Measurements from ENCODE around the gene KDM5B. TPM values are rescaled to one million over a fixed set of nuclear protein-coding genes. Genes with fewer than 3 reads are reported as not detected.

The KDM5B gene
- total and polyA plus RNA-seq, 2 experiments from 2014 or later, result 175 to 202 TPM

GRCh38 chr1:202684716-202685115 is 123.5 kb downstream of the KDM5B start:
- Mint-ChIP-seq H3K9me3 (no peaks in the 10 kb centered on the region), H3K4me3 (no peak overlapping the region), H3K36me3 (ENCODE audit: low read depth) (no peaks in the 10 kb centered on the region; the same call in 2 of the 3 replicates), H3K27ac (no peak overlapping the region), H3K27me3 (ENCODE audit: insufficient read depth, low read depth, poor library complexity) (peaks cover 11% of the 10 kb centered on the region), H3K4me1 (peaks cover 33% of the 10 kb centered on the region)
- Histone ChIP-seq H3K9me2 (ENCODE audit: insufficient read depth) (no peaks in the 10 kb centered on the region), H3K27ac (ENCODE audit: low read depth) (no peak overlapping the region), H2AFZ (no peak overlapping the region), H3F3A (replicated peaks; ENCODE audit: low read depth) (no peaks in the 10 kb centered on the region), H3K79me2 (replicated peaks; ENCODE audit: insufficient read depth) (no peaks in the 10 kb centered on the region), H3K4me1 (ENCODE audit: insufficient read depth) (peaks cover 8% of the 10 kb centered on the region; the same call in 1 of the 2 replicates), H3K36me3 (ENCODE audit: insufficient read depth) (no peaks in the 10 kb centered on the region), H3K4me2 (no peak overlapping the region), H3K27me3 (ENCODE audit: insufficient read depth) (no peaks in the 10 kb centered on the region), H4K20me1 (replicated peaks; ENCODE audit: insufficient read depth) (peaks cover 4% of the 10 kb centered on the region; the same call in 1 of the 2 replicates), H3K4me3 (no peak overlapping the region)
- no peak for ATAC-seq
- TF ChIP-seq EZH2phosphoT487 (IDR thresholded peaks at IDR 0.05; ENCODE audit: unreplicated experiment) (no peak), JUNB (IDR thresholded peaks at IDR 0.05; ENCODE audit: unreplicated experiment) (no peak), NANOG (IDR thresholded peaks at IDR 0.05; ENCODE audit: borderline replicate concordance) (no peak)
- DNase-seq (ENCODE audit: low spot score), result no peak

- Mint-ChIP-seq H3K9me3 (peaks cover 6% of the 10 kb centered on the region; the same call in 1 of the 3 replicates), H3K27me3 (ENCODE audit: insufficient read depth, low read depth, poor library complexity) (peaks cover 17% of the 10 kb centered on the region), H3K4me3 (no peak overlapping the region), H3K36me3 (ENCODE audit: low read depth) (peaks cover 6% of the 10 kb centered on the region), H3K27ac (no peak overlapping the region), H3K4me1 (peaks cover 41% of the 10 kb centered on the region)
- Histone ChIP-seq H4K20me1 (replicated peaks; ENCODE audit: insufficient read depth) (peaks cover 4% of the 10 kb centered on the region; the same call in 1 of the 2 replicates), H3K4me1 (ENCODE audit: insufficient read depth) (peaks cover 8% of the 10 kb centered on the region; the same call in 1 of the 2 replicates), H3K36me3 (ENCODE audit: insufficient read depth) (no peaks in the 10 kb centered on the region), H3K4me2 (no peak overlapping the region), H2AFZ (no peak overlapping the region), H3K79me2 (replicated peaks; ENCODE audit: insufficient read depth) (no peaks in the 10 kb centered on the region), H3F3A (replicated peaks; ENCODE audit: low read depth) (no peaks in the 10 kb centered on the region), H3K27me3 (ENCODE audit: insufficient read depth) (no peaks in the 10 kb centered on the region), H3K27ac (ENCODE audit: low read depth) (no peak overlapping the region), H3K9me2 (ENCODE audit: insufficient read depth) (no peaks in the 10 kb centered on the region), H3K4me3 (no peak overlapping the region)
- DNase-seq (ENCODE audit: low spot score), result no peak
- no peak for ATAC-seq
- TF ChIP-seq JUNB (IDR thresholded peaks at IDR 0.05; ENCODE audit: unreplicated experiment), result no peak
- TF ChIP-seq ZNF331 (CRISPR knock-in tag; IDR thresholded peaks at IDR 0.05; ENCODE audit: low read depth), result no peak
- TF ChIP-seq ZNF114 (CRISPR knock-in tag; IDR thresholded peaks at IDR 0.05), result no peak
- TF ChIP-seq POLR2AphosphoS5 (IDR thresholded peaks at IDR 0.05; ENCODE audit: low read depth), result no peak
- TF ChIP-seq CTCF (conservative IDR thresholded peaks at IDR 0.05; ENCODE audit: low read depth in 2 of 2), result no peak
- TF ChIP-seq CREB1 (CRISPR knock-in tag; IDR thresholded peaks at IDR 0.05; ENCODE audit: low read depth), result no peak
- TF ChIP-seq ZNF462 (CRISPR knock-in tag; IDR thresholded peaks at IDR 0.05), result no peak
- no peak for TF ChIP-seq EZH2phosphoT487 (IDR thresholded peaks at IDR 0.05; ENCODE audit: unreplicated experiment)
- no peak for TF ChIP-seq STAT1 (IDR thresholded peaks at IDR 0.05; ENCODE audit: unreplicated experiment)
- TF ChIP-seq ETS1 (IDR thresholded peaks at IDR 0.05), result no peak
- no peak for TF ChIP-seq NANOG (IDR thresholded peaks at IDR 0.05; ENCODE audit: borderline replicate concordance)
- no peak for TF ChIP-seq EZH2 (IDR thresholded peaks at IDR 0.05; ENCODE audit: low read depth, unreplicated experiment)
Observed at GRCh38 chr1:202683029-202683428, 125.2 kb downstream of the KDM5B start.
